ENCODE data around the gene BRINP1.

Gene BRINP1

DNA sequence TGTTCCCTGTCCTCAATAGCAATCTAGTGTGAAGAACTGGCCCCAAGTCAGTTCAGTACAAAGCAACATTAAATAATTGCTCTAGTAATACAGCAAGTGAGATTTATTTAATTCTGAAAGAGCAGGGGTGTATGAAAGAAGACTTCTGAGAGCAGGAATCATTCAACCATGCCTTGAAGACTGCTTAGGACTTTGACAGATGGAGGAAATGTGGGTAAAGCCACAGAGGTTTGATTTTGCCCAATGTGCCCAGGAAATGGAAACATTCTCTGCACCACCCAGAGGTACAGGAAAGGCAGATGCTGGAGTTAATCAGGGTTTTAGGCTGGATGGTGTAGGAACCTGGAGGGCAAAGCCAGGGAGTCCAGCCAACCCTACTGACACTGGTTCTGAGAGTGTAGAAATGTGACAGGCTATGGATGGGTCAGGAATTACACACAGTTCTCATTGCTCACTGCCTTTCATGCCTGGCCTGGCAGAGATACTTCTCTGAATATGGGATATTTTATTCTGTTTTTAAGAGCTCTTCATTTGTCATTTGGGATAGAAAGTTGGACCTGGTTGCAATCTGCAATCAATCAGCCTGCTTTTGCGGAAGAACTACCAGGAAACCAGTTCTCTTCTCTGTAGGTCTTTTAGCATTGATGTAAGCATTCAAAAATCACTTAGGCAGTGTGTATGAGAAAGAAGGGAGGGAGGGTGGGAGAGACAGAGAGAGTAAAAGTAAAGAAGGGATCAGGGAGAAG, 88.3 kb downstream of the BRINP1 start:
- no peak overlapping the region for H3K4me3 ChIP-seq (ENCODE audit: low read depth, low read length)
- H3K79me2 ChIP-seq = no peaks in the 10 kb centered on the region
- no peaks in the 10 kb centered on the region for H3K9me3 ChIP-seq (ENCODE audit: control insufficient read depth, low read length)
- H3K36me3 ChIP-seq (ENCODE audit: control insufficient read depth, insufficient read depth, low read length) = no peaks in the 10 kb centered on the region
- no peak overlapping the region for H3K27ac ChIP-seq
- H3K27me3 ChIP-seq (ENCODE audit: control insufficient read depth, insufficient read depth, low read length) = no peaks in the 10 kb centered on the region
- no peak for TF ChIP-seq CTCF (IDR thresholded peaks at IDR 0.05)
- H3K9ac ChIP-seq = no peak overlapping the region
- no peak overlapping the region for H3K4me2 ChIP-seq (ENCODE audit: low read length)
- no peak overlapping the region for H2AFZ ChIP-seq
- H3K4me1 ChIP-seq = no peaks in the 10 kb centered on the region

- no peaks in the 10 kb centered on the region for H3K36me3 ChIP-seq (ENCODE audit: control insufficient read depth, insufficient read depth, low read length)
- H3K79me2 ChIP-seq = no peaks in the 10 kb centered on the region
- H3K4me2 ChIP-seq (ENCODE audit: low read length) = no peak overlapping the region
- no peaks in the 10 kb centered on the region for H3K27me3 ChIP-seq (ENCODE audit: control insufficient read depth, insufficient read depth, low read length)
- H3K27ac ChIP-seq = no peak overlapping the region
- H3K9ac ChIP-seq = no peak overlapping the region
- no peaks in the 10 kb centered on the region for H3K4me1 ChIP-seq
- TF ChIP-seq CTCF (IDR thresholded peaks at IDR 0.05) = no peak
- no peaks in the 10 kb centered on the region for H3K9me3 ChIP-seq (ENCODE audit: control insufficient read depth, low read length)
- no peak overlapping the region for H3K4me3 ChIP-seq (ENCODE audit: low read depth, low read length)
- no peak overlapping the region for H2AFZ ChIP-seq
These were observed 91.1 kb downstream of the BRINP1 start for GRCh38 chr9:119278171-119278570.

DNA sequence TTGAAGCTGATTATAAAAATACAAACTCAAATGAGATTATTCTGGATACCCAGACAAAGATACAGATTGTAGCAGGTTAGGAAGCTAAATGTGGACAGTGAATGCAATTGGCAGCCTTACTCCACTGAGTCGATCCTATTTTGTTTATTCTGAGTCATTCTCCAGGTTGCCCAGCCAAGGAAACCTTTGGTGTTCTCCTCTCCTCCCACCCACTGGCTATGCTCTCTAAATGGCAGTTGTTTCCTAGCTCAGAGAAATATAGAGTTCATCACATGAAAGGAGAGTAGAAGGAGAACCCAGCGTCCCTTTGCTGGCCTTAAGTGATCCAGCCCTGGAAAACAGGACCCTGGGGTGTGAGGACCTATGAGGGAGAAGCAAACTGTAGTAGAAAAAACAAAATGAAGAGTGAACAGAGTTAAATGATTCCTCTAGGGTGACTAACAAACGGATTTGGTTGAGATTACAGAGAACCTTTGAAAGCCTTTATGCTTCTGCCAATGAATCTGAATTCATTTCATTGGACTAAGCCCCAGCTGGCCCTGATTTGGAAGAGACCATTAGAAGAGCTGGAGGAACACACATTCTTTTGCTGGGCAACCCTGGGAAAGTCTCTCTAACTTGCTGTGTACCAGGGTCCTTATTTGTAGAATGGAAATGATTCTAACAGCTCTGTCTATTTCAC, 95.1 kb downstream of the BRINP1 start:
- Histone ChIP-seq H3K27ac (no peak overlapping the region), H3K36me3 (ENCODE audit: control insufficient read depth, insufficient read depth, low read length) (no peaks in the 10 kb centered on the region), H3K4me2 (ENCODE audit: low read length) (no peak overlapping the region), H3K9me3 (ENCODE audit: control insufficient read depth, low read length) (no peaks in the 10 kb centered on the region), H3K79me2 (no peaks in the 10 kb centered on the region), H3K27me3 (ENCODE audit: control insufficient read depth, insufficient read depth, low read length) (no peaks in the 10 kb centered on the region), H3K9ac (no peak overlapping the region), H3K4me1 (no peaks in the 10 kb centered on the region), H3K4me3 (ENCODE audit: low read depth, low read length) (no peak overlapping the region), H2AFZ (no peak overlapping the region)
- TF ChIP-seq CTCF (IDR thresholded peaks at IDR 0.05) = no peak

GRCh38 chr9:119273325-119273904, 95.8 kb downstream of the BRINP1 start:
- H3K36me3 ChIP-seq (ENCODE audit: control insufficient read depth, insufficient read depth, low read length) = no peaks in the 10 kb centered on the region
- H3K9me3 ChIP-seq (ENCODE audit: control insufficient read depth, low read length) = no peaks in the 10 kb centered on the region
- H3K27ac ChIP-seq = no peak overlapping the region

More at GRCh38 chr9:119273325-119273904, 95.8 kb downstream of the BRINP1 start:
- H3K27me3 ChIP-seq (ENCODE audit: control insufficient read depth, insufficient read depth, low read length) = no peaks in the 10 kb centered on the region
- TF ChIP-seq CTCF (IDR thresholded peaks at IDR 0.05) = no peak
- H3K4me1 ChIP-seq = no peaks in the 10 kb centered on the region
- no peaks in the 10 kb centered on the region for H3K79me2 ChIP-seq
- no peak overlapping the region for H3K4me2 ChIP-seq (ENCODE audit: low read length)
- no peak overlapping the region for H3K4me3 ChIP-seq (ENCODE audit: low read depth, low read length)
- H2AFZ ChIP-seq = no peak overlapping the region
- no peak overlapping the region for H3K9ac ChIP-seq

Data from parathyroid adenoma (tissue), 2 donors.